SK-N-MC (cell line): ENCODE measurements around the gene CLTA.

ENCODE experiments used
- EZH2 ChIP-seq: fragments of 200-600 bp; sonication (generic); IDR thresholded peaks from one replicate; pipeline ENCODE4 v1.6.1; 2017; ENCODE audit warnings: antibody characterized with exemption
- FOXP2 ChIP-seq: optimal IDR thresholded peaks from 2 replicates; pipeline ENCODE3; 2011; ENCODE audit warnings: mild to moderate bottlenecking, moderate library complexity; ENCODE audit not compliant: insufficient read depth; ENCODE audit errors: extremely low read length, control extremely low read depth
- POLR2AphosphoS5 ChIP-seq: IDR thresholded peaks from 2 replicates; pipeline ENCODE4 v1.6.1; 2012; ENCODE audit warnings: mild to moderate bottlenecking, low read depth, low read length, borderline replicate concordance

DNA sequence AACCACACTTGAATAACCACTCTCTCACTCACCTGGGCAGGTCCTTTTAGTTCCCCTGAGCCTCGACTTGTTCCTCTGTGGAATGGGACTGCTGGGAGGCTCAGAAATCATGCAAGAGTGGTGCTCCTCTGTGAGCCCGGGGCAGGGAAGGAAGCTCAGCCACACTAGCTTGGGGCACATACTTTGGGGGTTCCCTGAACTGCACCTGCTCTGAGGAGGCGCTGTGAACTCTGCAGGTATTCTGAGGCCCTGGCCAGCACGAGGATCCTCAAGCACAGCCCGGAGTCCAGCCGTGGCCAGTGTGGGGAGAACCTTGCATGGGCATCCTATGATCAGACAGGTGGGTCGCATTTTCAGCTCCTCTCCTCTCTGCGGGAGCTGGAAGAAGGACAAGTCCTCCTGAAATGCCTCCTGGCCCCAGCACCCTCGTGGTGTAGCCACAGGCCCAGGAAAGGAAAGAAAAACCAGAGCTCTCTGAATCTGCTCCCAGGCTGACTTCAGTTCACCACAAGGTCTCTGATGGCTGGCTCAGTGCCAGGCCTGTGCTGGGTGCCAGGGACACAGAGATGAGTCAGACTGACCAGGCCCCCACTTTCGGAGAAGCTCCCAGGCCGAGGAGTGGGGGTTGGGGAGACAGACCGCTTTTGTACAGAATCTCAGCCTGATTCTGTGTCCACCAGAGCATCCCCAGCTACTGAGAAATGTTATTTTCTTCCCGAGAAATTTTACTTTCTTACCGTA lies 42.2 kb upstream of the CLTA start:
- no peak for TF ChIP-seq FOXP2
- TF ChIP-seq POLR2AphosphoS5: no peak
- no peak for TF ChIP-seq EZH2
